Measurements from ENCODE around the gene SYT7.

The SYT7 gene

GRCh38 chr11:61594907-61595257 lies 14.0 kb upstream of the SYT7 start:
- peaks cover 11% of the 10 kb centered on the region for H3K4me1 ChIP-seq (ENCODE audit: control insufficient read depth, insufficient read depth, low read length)
- H3K27ac ChIP-seq (ENCODE audit: low read length), result no peak overlapping the region

DNA sequence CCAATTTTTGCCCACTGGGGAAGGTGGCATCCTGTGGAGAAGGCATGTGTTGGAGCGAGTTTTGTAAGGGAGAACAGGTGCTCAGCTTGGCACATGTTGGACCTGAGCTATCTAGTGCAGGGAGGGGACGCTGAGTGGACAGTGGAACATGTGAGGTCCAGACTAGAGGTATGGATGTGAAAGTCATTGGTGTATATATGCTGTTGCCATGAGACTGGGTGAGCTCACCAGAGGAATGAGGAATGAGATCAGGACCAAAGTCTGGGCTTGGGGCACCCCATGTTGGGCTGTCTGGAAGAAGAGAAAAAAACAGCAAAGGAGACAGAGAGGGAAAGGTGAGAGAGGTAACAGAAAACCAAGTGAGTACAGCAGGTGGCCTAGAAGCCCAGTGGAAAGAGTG lies 12.3 kb upstream of the SYT7 start:
- Histone ChIP-seq H3K4me1 (ENCODE audit: control insufficient read depth, insufficient read depth, low read length) (peaks cover 10% of the 10 kb centered on the region), H3K27ac (ENCODE audit: low read length) (no peak overlapping the region), H3K9ac (ENCODE audit: low read length in 2 of 2) (no peak overlapping the region), H3K4me3 (ENCODE audit: low read length in 2 of 2) (no peak overlapping the region), H3K27me3 (ENCODE audit: control insufficient read depth in 1 of 2, insufficient read depth in 2 of 2, low read length in 2 of 2) (peaks cover 10 to 19% of the 10 kb centered on the region in 2 donors), H3K9me3 (ENCODE audit: control insufficient read depth in 2 of 2, low read length in 2 of 2) (no peaks in the 10 kb centered on the region), H3K36me3 (ENCODE audit: control insufficient read depth in 2 of 2, insufficient read depth in 2 of 2, low read length in 2 of 2) (no peaks in the 10 kb centered on the region)

More at GRCh38 chr11:61594907-61595257, 14.0 kb upstream of the SYT7 start:
- no peaks in the 10 kb centered on the region for H3K36me3 ChIP-seq (ENCODE audit: control insufficient read depth in 2 of 2, insufficient read depth in 2 of 2, low read length in 2 of 2)
- no peak overlapping the region for H3K9ac ChIP-seq (ENCODE audit: low read length in 2 of 2)
- H3K4me3 ChIP-seq (ENCODE audit: low read length in 2 of 2), result no peak overlapping the region
- H3K9me3 ChIP-seq (ENCODE audit: control insufficient read depth in 2 of 2, low read length in 2 of 2), result no peaks in the 10 kb centered on the region
- H3K27me3 ChIP-seq (ENCODE audit: control insufficient read depth in 1 of 2, insufficient read depth in 2 of 2, low read length in 2 of 2), result peaks cover 8 to 21% of the 10 kb centered on the region in 2 donors

DNA sequence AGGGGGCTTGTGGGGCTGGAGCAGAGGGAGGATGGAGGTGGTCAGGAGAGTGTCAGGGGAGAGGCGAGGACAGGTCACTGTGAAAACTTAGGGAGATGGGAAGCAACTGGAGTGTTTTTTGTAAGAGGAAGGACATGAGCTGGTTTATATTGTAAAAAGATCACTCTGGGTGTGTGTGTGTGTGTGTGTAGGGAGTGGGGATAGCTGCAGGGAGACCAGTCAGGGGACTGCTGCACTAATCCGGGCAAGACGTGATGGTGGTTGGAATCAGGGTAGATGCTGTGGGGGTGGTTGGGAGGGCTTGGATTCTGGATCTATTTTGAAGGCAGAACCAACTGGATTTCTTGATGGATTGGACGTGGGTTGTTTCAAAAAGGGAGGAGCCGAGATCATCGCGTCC lies 11.3 kb upstream of the SYT7 start:
- Histone ChIP-seq H3K36me3 (ENCODE audit: control insufficient read depth in 2 of 2, insufficient read depth in 2 of 2, low read length in 2 of 2) (no peaks in the 10 kb centered on the region), H3K9me3 (ENCODE audit: control insufficient read depth in 2 of 2, low read length in 2 of 2) (no peaks in the 10 kb centered on the region), H3K4me1 (ENCODE audit: control insufficient read depth, insufficient read depth, low read length) (peaks cover 16% of the 10 kb centered on the region), H3K27ac (ENCODE audit: low read length) (no peak overlapping the region), H3K9ac (ENCODE audit: low read length in 2 of 2) (no peak overlapping the region), H3K4me3 (ENCODE audit: low read length in 2 of 2) (no peak overlapping the region), H3K27me3 (ENCODE audit: control insufficient read depth in 1 of 2, insufficient read depth in 2 of 2, low read length in 2 of 2) (peaks cover 10 to 17% of the 10 kb centered on the region in 2 donors)

DNA sequence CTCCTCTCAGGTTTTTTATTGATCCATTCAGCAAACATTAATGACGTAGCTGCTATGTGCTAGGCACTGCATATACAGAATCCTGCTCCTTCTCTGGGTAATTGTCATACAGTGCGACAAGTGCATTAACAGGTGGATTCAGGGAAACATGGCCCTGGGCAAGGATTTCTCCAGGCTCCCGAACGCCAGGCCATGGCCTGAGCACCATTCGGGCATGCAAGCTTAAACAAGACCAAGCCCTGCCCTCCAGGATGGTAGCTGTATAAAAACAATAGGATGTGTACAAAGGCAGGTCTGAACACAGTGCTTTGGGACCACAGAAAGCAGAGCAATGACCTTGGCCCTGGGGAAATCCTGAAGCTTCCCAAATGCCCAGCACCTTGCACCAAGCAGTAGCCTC lies 9.1 kb upstream of the SYT7 start:
- Histone ChIP-seq H3K4me3 (ENCODE audit: low read length in 2 of 2) (no peak overlapping the region), H3K27ac (ENCODE audit: low read length) (no peak overlapping the region), H3K36me3 (ENCODE audit: control insufficient read depth in 2 of 2, insufficient read depth in 2 of 2, low read length in 2 of 2) (no peaks in the 10 kb centered on the region), H3K9me3 (ENCODE audit: control insufficient read depth in 2 of 2, low read length in 2 of 2) (no peaks in the 10 kb centered on the region), H3K9ac (ENCODE audit: low read length in 2 of 2) (no peak overlapping the region), H3K4me1 (ENCODE audit: control insufficient read depth, insufficient read depth, low read length) (peaks cover 14% of the 10 kb centered on the region), H3K27me3 (ENCODE audit: control insufficient read depth in 1 of 2, insufficient read depth in 2 of 2, low read length in 2 of 2) (peaks cover 5 to 7% of the 10 kb centered on the region in 2 donors)

DNA sequence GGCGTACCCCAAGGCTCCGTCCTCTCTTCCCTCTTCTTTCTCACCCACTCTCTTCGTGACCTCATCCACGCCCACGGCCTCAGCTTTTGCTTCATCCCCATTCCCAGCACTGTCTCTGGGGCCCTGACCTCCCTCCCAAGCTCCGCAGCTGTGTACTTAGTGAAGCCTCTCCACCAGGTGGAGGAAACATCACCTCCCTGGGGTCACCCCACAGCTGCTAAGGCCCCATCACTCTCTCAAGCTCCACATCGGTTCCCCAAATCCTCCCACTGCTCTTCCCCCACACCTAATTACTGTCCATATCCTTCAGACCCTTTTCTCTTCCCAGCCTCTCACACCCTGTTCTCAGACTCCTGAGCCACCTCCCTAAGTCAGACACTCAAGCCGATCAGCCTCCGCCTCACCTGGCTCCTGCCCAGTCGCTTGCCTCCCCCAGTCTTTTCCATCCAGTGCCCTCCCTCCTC lies 7.9 kb upstream of the SYT7 start:
- Histone ChIP-seq H3K4me3 (ENCODE audit: low read length in 2 of 2) (peak overlapping the region in 1 of 2 donors; percentile 70), H3K9me3 (ENCODE audit: control insufficient read depth in 2 of 2, low read length in 2 of 2) (no peaks in the 10 kb centered on the region), H3K27ac (ENCODE audit: low read length) (no peak overlapping the region), H3K36me3 (ENCODE audit: control insufficient read depth in 2 of 2, insufficient read depth in 2 of 2, low read length in 2 of 2) (no peaks in the 10 kb centered on the region), H3K27me3 (ENCODE audit: control insufficient read depth in 1 of 2, insufficient read depth in 2 of 2, low read length in 2 of 2) (peaks cover 2 to 8% of the 10 kb centered on the region in 2 donors), H3K9ac (ENCODE audit: low read length in 2 of 2) (peak overlapping the region in 1 of 2 donors; percentile 3), H3K4me1 (ENCODE audit: control insufficient read depth, insufficient read depth, low read length) (peaks cover 14% of the 10 kb centered on the region)

GRCh38 chr11:61587951-61588727 lies 7.3 kb upstream of the SYT7 start:
- H3K9me3 ChIP-seq (ENCODE audit: control insufficient read depth in 2 of 2, low read length in 2 of 2), result no peaks in the 10 kb centered on the region
- peaks cover 2 to 6% of the 10 kb centered on the region in 2 donors for H3K27me3 ChIP-seq (ENCODE audit: control insufficient read depth in 1 of 2, insufficient read depth in 2 of 2, low read length in 2 of 2)
- H3K9ac ChIP-seq (ENCODE audit: low read length in 2 of 2), result peak overlapping the region in 1 of 2 donors; percentile 3
- peaks cover 14% of the 10 kb centered on the region for H3K4me1 ChIP-seq (ENCODE audit: control insufficient read depth, insufficient read depth, low read length)
- peak overlapping the region; percentile 11 for H3K27ac ChIP-seq (ENCODE audit: low read length)
- peak overlapping the region; percentile 40 to 70 for H3K4me3 ChIP-seq (ENCODE audit: low read length in 2 of 2)
- H3K36me3 ChIP-seq (ENCODE audit: control insufficient read depth in 2 of 2, insufficient read depth in 2 of 2, low read length in 2 of 2), result no peaks in the 10 kb centered on the region

GRCh38 chr11:61587541-61587941 lies 6.7 kb upstream of the SYT7 start:
- Histone ChIP-seq H3K27ac (ENCODE audit: low read length) (no peak overlapping the region), H3K9ac (ENCODE audit: low read length in 2 of 2) (peak overlapping the region in 1 of 2 donors; percentile 3), H3K9me3 (ENCODE audit: control insufficient read depth in 2 of 2, low read length in 2 of 2) (no peaks in the 10 kb centered on the region)

DNA sequence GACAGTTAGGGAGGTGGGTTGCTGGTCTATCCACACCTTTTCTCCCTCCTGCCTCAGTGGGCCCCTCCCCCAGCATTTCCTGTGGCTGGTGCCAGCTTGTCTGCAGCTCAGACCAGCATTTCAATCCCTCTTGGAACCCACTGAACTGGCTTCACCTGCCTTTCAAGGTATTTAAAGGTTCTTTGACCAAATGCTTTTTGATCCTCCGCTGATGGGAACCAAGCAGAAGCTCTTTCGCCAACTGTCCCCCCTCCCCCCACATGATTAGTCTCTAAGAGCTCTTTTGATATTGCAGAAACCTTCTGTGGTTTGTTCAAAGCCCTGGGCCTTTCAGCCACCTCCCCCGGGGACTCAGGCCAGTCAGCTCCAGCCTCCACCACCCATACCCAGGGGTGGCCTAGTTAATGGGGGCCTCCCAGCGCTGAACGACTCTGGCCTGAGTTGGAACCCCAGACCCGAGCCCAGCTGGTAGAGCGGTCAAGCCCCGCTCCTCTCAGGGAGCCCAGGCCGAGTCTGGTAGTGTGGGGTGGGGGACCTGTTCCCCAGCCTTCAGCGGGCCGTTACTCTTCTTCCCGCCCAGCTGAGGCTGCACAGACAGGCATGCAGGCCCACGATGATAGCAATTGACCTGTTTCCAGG lies 6.0 kb upstream of the SYT7 start:
- H3K36me3 ChIP-seq (ENCODE audit: control insufficient read depth in 2 of 2, insufficient read depth in 2 of 2, low read length in 2 of 2), result no peaks in the 10 kb centered on the region
- no peak overlapping the region for H3K9ac ChIP-seq (ENCODE audit: low read length in 2 of 2)
- peaks cover 14% of the 10 kb centered on the region for H3K4me1 ChIP-seq (ENCODE audit: control insufficient read depth, insufficient read depth, low read length)
- H3K27me3 ChIP-seq (ENCODE audit: control insufficient read depth in 1 of 2, insufficient read depth in 2 of 2, low read length in 2 of 2), result peaks cover 6 to 8% of the 10 kb centered on the region in 2 donors
- H3K4me3 ChIP-seq (ENCODE audit: low read length in 2 of 2), result peak overlapping the region; percentile 40 to 70
- H3K9me3 ChIP-seq (ENCODE audit: control insufficient read depth in 2 of 2, low read length in 2 of 2), result no peaks in the 10 kb centered on the region
- H3K27ac ChIP-seq (ENCODE audit: low read length), result no peak overlapping the region

More at GRCh38 chr11:61587541-61587941, 6.7 kb upstream of the SYT7 start:
- Histone ChIP-seq H3K36me3 (ENCODE audit: control insufficient read depth in 2 of 2, insufficient read depth in 2 of 2, low read length in 2 of 2) (no peaks in the 10 kb centered on the region), H3K4me3 (ENCODE audit: low read length in 2 of 2) (peak overlapping the region; percentile 40 to 70), H3K4me1 (ENCODE audit: control insufficient read depth, insufficient read depth, low read length) (peaks cover 14% of the 10 kb centered on the region), H3K27me3 (ENCODE audit: control insufficient read depth in 1 of 2, insufficient read depth in 2 of 2, low read length in 2 of 2) (peaks cover 6% of the 10 kb centered on the region in 2 donors)

- H3K4me3 ChIP-seq (ENCODE audit: low read length in 2 of 2), result no peak overlapping the region
- peaks cover 24% of the 10 kb centered on the region for H3K4me1 ChIP-seq (ENCODE audit: control insufficient read depth, insufficient read depth, low read length)
- no peak overlapping the region for H3K9ac ChIP-seq (ENCODE audit: low read length in 2 of 2)
- no peak overlapping the region for H3K27ac ChIP-seq (ENCODE audit: low read length)
- H3K27me3 ChIP-seq (ENCODE audit: control insufficient read depth in 1 of 2, insufficient read depth in 2 of 2, low read length in 2 of 2), result peaks cover 7 to 11% of the 10 kb centered on the region in 2 donors
- H3K9me3 ChIP-seq (ENCODE audit: control insufficient read depth in 2 of 2, low read length in 2 of 2), result no peaks in the 10 kb centered on the region
- no peaks in the 10 kb centered on the region for H3K36me3 ChIP-seq (ENCODE audit: control insufficient read depth in 2 of 2, insufficient read depth in 2 of 2, low read length in 2 of 2)
These were observed 4.2 kb upstream of the SYT7 start for GRCh38 chr11:61585115-61585514.

DNA sequence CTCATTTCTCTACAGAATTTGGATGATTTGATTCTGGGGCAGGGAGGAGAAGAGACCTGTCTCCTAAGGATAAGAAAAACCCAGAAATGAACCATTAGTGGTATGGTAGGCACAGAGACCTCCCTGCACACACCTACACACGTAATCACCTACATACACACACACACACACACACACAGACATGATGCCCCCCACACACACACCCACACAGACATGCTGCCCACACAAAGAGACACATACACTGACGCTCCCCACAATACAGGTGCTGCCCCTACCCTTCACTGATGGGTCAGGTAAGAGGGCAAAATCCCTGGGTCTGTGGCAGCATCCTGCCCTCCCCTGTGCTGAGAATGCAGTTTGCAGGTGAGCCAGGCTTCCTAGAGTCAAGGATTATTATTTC lies 1.1 kb upstream of the SYT7 start:
- Histone ChIP-seq H3K9me3 (ENCODE audit: control insufficient read depth in 2 of 2, low read length in 2 of 2) (no peaks in the 10 kb centered on the region), H3K27ac (ENCODE audit: low read length) (no peak overlapping the region), H3K36me3 (ENCODE audit: control insufficient read depth in 2 of 2, insufficient read depth in 2 of 2, low read length in 2 of 2) (no peaks in the 10 kb centered on the region), H3K4me1 (ENCODE audit: control insufficient read depth, insufficient read depth, low read length) (peaks cover 14% of the 10 kb centered on the region), H3K27me3 (ENCODE audit: control insufficient read depth in 1 of 2, insufficient read depth in 2 of 2, low read length in 2 of 2) (peaks cover 16 to 27% of the 10 kb centered on the region in 2 donors), H3K4me3 (ENCODE audit: low read length in 2 of 2) (peak overlapping the region in 1 of 2 donors; percentile 71), H3K9ac (ENCODE audit: low read length in 2 of 2) (no peak overlapping the region)

Measured in stomach smooth muscle (tissue), 2 donors.